NCI-H2081 (cell line): ENCODE data around the gene LMLN.
"Not testable (repeated sequence)": the region's sequence is repeated elsewhere in the genome, so short reads cannot be mapped to it uniquely, and the experiment has no call there.

Source experiments
- DNase-seq, 2 experiments: peaks; one replicate each; lab custom pipeline; 2025; lab: John Stamatoyannopoulos, UW

LMLN gene

DNA sequence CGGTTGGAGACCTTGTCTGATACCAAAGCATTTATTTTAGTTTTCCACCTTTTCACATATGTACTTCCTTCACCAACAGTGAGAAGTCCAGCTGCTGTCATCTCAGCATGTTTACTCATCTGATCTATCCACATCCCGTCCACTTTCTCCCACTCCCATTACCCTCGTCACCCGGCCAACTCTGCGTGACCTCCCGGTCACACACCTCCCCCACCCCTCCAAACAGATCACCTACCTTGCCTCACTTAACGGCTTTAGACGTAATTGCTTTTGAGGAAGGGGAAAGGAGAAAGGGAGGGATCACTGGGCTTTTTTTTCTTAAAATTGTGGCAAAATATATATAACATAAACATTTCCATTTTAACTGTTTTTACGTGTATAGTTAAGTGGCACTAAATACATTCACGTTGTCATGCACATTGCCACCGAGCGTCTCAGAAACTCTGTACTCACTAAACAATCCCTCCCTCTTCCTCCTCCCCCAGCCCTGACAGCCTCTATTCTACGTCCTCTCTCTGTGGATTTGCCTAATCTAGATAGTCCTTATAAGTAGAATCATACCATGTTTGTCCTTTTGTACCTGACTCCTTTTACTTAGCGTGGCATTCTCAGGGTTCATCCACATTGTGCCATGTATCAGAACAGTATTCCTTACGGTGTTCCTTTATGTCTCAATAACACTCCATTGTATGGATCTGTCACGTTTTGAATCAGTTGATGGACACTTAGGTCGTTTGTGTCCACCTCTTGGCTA lies 67.2 kb downstream of the LMLN start:
- DNase-seq, result no peak

DNA sequence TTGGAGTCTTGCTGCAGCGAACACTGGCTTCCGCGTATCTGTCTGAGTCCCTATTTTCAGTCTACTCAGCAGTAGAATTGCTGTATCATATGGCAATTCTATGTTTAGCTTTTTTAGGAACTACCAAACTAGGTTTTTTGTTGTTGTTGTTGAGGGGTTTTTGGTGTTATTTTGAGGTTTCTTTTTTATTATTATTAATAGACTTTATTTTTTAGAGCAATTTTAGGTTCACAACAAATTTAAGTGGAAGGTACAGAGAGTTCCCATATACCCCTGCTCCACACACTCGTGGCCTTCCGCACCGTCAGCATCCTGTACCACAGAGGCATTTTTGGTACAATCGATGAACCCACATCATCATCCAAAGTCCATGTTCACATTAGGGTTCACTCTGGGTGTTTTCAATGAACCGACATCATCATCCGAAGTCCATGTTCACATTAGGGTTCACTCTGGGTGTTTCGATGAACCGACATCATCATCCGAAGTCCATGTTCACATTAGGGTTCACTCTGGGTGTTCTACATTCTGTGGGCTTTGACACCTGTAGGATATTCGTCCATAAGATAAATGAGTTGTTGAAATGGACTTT lies 67.9 kb downstream of the LMLN start:
- no peak for DNase-seq

DNA sequence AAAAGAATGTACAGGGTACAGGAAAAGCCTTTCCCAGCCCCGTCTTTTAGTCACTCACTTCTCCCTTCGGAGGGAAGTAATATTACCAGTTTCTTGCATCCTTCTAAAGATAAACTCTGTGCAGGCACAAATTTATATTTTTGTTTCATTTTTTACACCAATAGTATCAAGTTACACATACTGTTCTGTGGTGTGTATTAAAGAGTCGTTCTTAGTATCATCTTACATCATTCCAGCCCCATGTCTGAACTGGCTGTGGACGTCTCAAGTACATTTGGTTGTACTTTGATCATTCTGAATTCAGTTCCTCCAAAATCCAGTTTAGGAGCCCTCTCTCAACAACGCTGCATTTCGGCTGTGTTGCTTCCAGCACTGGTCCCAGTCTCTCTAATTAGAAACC lies 68.7 kb downstream of the LMLN start:
- no peak for DNase-seq

DNA sequence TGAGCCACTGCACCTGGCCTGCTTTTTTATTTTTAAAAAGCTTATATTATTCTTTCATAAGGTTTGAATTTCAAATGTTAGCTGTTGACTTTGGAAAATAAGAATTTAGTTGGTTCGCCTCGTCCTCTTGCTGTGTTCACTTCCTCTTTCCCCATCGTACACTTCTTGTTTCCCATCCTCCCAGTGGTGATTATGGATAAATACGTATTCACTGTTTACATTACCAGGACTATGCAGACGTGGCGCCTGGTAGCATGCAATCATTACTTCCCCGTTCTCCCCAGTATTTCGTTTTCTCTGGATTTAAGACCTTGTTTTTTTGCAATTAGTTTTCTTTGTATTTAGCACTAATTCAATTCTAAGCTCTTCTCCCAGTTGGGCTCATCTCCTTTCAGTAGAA lies 70.1 kb downstream of the LMLN start:
- peak; percentile 18 to 32 for DNase-seq

DNA sequence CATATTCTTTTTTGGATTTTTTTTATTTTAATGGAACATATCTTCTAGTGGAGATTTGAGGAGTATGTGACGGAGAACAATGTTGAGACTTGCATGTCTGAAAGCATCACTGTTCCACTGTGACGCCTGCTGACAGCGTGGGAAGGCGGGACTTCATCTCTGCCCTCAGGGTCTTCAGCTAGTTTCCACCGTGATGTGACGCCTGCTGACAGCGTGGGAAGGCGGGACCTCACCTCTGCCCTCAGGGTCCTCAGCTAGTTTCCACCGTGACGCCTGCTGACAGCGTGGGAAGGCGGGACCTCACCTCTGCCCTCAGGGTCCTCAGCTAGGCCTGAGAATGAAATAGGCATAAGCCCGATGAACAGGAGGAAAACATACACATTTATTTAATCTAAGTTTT lies 70.7 kb downstream of the LMLN start:
- no peak for DNase-seq

DNA sequence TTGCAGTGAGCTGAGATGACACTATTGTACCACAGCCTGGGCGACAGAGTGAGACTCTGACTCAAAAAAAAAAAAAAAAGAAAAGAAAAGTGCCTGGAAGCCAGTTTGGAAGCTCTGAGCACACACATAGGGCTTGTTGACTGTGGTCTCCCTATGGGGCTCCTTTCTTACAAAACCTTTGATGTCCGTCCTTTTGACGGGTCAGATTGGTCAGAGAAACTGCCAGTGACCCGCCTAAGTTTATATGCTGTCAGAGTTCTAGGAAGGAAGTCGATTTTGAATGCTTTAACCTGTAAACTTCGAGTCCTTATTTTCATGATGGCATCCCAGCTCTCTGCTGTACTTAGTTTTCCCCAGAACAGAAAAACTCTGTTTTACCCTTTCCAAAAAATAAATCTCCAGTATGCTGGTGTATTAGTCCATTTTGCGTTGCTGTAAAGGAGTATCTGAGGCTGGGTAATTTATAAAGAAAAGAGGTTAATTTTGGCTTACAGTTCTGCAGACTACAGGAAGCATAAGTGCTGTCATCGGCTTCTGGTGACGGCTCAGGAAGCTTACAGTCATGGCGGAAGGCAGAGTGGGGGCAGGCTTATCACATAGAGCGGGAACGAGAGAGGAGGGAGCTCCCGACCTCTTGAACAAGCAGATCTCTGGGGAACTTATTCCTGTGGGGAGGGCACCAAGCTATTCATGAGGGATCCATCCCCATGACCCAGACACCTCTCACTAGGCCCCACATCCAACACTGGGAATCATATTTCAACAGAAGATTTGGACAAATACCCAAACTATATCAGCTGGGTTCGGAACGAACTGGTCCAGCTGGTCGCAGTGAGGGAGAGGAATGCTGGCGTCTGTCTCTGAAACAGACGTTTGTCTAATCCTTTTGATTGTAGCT lies 72.3 kb downstream of the LMLN start:
- no peak for DNase-seq

DNA sequence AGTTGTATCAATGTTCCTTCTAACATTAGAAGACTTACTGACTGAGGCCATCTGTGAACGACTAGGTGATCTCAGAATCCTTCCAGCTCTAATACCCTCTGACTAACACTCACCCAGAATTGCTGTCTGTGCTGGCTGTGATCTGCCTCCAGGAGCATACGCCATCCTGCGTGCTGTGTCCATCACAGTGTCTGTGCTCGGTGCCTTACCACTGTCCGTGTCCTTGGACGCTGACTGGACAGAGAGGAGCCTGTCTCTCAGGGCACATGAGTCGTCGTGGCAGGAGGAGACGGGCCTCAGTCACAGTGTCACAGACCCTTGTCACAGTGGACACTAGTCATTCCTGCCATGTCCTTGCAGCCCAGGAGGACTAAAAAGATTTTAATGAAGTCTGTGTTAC lies 83.1 kb downstream of the LMLN start:
- DNase-seq, result no peak

DNA sequence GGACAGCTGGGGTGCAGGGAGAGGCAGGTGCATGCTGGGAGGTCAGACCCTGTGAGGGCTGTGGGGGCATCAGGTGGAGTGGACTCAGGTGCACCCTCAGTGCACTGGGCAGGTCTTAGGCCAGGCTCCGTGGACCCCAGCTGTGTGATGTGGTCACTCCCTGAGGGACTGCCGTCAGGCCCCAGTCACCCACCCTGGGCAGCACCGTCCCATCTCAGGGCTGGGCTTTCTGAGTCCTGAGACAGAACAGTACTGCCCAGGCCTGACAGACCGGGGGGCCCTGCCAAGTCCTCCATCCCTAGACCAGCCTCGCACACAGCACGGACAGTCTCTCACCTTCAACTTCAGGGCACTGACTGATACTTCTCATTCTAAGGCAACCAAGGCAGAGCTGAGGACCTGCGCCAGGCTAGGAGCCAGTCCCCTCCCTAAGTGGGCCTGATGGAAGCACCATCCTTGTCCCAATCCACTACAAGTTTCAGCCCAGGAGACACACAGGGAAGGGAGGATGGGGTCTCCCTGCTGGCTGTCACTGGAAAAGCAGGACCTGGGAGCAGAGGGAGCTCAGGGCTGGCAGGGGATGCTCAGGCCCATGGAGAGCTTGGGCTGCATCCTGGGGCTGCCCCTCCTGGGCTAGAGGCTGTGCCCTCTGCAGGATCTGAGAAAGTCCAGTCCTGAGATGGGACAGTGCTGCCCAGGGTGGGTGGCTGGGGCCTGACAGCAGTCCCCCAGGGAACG lies 86.3 kb downstream of the LMLN start:
- DNase-seq, result no peak

DNA sequence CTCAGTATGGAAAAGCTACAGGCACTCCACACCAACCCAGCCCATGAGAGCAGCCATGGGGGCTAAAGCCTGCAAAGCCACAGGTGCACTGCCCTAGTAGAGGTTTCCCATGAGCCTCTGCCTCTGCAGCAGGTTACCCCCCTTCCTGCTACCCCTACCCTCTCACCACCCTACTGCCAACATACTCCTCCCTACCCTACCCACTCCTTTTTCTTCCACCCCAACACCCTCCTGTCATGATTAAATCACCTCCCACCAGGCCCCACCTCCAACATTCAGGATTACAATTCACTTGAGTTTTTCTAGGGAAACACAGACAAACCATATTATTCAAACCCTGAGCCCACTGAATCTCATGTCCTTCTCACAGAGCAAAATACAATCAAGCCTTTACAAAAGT lies 88.4 kb downstream of the LMLN start:
- no peak for DNase-seq

DNA sequence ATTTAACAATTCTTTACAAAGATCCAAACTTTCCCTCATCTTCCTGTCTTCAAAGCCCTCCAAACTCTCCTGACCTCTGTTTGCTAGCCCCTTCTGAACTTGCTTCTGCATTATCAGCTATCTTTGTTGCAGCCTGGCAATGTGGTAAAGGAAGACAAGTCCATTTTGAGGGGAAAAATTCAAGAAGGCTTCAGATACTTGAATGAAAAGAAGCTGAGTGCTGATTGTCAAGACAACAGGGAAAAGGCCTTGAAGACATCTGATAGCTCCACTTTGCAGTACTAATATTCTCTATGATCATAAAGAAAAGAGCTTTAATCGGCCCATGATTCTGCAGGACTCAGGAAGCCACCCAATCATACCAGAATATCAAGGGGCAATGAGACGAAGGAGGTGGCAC lies 91.8 kb downstream of the LMLN start:
- no peak for DNase-seq

DNA sequence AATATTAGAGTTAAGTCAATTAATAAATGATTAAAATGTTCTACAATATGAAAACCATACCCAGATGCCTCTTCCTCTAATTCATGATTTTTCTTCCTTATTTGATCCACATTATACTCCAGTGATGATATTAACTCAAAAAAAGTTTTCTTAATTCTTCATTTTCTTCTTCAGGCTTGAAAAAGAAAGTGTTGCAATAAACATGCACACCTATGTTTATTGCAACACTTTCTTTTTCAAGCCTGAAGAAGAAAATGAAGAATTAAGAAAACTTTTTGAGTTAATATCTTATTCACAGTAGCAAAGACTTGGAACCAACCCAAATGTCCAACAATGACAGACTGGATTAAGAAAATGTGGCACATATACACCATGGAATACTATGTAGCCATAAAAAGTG lies 93.4 kb downstream of the LMLN start:
- DNase-seq, result not testable (repeated sequence)

DNA sequence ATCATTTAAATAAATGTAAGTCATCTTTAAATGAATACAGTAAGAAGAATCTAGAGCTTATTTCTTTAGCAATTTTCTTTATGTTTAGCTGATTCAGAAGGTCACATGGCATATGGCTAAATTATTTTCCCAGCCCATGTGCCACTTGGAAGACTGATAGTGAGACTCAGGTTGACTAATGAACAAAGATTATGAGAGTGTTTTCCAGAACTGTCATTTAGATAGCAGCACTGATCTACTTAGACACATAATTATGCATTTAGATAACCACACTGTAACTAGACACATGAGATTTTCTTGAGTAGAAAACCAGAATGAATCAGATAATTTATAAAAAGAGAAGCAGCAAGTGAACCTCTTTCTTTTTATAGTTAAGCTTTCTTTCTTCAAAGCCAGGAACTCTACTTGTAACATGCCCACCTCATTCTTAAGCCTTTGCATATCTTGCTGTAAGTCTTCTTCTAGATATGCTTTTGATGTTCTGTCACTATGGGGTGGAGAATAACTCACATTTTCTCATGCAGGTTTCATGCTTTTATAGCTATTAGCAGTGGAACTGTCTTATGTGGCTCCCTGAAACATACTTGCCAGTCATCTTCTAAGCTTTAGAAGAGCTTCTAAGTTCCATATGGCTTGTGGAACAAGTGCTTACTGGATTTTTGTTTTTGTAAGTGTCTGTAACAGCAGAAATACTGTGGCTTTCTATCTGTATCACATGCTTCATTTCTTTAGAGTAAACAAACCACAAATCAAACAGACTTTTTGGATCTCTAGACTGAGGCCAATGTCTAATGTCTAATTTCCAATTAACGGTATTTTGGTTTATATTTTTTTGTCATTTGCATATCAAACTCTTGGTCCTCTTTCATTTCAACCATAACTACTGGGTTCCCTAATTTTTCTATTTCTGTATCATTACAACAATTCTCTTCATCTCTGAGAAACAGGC lies 101.4 kb downstream of the LMLN start:
- no peak for DNase-seq

DNA sequence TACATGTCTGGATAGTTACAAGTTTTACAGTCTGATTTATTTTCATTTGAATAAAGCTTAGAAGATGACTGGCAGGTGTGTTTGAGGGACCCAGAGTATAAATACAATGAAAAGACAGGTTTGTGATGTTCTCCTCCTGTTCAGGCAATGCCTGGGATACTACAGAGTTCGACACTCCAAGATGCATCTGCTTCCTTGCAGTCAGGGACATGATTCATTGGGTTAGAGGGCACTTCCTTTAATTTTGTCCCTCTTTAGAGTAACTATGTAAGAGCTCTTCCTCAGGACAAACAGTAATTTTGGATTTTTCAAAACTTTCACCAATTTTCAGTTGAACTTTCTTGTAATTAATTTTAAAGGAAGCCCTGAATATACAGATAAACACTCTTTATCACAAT lies 102.0 kb downstream of the LMLN start:
- DNase-seq, result no peak

DNA sequence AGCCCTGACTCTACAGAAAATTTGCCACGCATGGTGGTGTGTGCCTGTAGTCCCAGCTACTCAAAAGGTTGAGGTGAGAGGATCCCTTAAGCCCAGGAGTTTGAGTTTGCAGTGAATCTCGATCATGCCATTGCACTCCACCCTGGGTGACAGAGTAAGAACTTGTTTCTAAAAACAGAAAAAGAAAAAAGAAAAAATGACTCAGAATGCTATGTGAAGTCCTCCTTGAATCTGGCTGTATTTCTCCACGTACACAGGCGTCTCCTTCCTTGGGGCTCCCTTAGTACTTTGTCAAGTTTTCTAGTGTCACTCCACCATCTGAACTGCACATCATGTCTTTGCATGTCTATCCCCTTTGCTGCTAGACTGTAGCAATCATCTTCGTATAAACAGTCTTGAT lies 104.4 kb downstream of the LMLN start:
- DNase-seq, result no peak

DNA sequence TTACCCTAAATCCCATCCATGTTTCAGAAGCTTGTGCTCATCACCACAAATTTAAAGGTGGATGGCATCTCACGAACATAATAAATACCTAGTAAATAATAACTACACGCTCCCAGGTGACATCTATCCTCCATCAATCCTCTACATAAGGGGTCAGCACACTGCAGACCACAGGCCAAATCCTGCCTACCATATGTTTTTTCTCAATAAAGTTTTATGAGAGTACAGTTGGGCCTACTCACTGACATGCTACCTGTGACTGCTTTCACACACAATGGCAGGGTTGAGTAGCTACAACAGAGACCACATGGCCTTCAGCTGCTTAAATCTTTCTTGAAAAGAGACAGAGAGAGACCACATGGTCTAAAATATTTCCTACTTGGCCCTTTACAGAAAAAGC lies 105.9 kb downstream of the LMLN start:
- DNase-seq, result no peak

DNA sequence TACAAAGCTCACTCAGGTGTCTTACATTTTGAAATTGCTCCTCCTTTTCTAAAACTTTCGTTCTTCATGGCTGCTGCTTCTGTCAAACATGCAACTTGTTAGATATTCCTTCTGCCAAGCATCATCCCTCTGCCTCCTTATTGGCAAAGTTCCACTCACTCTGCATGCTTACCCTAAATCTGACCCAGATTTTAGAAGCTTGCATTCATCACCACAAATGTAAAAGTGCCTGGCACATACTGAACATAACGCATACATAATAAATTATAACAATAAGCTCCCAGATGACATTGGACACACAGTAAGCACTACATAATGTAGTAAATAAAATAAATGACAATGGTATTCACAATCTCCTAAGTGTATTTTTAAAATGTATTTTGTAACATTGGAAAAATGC lies 107.4 kb downstream of the LMLN start:
- no peak for DNase-seq

DNA sequence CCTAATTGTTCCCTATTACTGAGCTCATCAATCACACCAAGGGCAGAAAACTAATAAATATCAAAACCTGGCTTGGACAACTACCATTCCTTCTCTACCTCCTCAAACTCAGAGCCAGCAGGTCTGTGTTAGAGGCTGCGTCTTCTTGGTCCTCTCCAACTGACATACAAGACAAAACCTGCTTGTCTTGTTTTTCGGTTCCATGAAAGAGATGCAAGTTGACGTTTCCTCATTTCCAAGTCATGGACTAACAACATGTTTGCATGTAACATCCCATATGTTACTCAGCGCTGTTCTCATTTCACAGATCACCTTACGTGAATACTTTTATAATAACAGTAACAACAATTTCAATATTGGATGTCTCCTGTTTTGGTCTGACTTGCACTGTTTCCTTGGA lies 110.9 kb downstream of the LMLN start:
- DNase-seq, result no peak

DNA sequence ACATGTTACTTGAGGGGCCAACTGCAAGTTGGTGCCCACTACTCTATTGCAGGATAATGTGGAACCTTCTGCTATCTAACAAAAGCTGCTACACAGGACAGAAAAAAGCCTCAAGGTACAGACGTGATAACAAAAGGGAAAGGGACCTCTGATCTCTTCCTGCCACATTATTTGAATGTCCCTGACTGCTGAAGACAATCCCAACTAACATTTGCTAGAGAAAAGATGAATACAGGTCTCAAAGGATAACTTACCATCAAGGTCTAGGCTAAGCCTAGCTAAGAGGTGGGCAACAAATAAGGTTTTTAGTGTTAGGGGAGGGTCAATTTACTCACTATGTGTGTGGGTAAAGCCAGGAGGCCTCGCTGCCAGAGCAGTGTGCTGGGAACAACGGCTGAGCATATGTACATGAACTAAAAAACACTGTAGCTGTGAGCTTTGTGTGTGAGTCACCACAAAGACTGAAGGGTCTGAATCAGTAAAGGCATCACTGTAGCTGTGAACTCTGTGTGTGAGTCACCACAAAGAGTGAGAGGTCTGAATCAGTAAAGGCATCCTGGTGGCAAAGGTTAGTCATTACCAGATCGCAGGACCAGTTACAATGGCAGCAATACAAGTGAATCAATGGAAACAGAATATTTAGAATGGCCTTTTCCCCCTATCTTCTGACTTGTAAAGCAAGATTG lies 111.7 kb downstream of the LMLN start:
- no peak for DNase-seq

DNA sequence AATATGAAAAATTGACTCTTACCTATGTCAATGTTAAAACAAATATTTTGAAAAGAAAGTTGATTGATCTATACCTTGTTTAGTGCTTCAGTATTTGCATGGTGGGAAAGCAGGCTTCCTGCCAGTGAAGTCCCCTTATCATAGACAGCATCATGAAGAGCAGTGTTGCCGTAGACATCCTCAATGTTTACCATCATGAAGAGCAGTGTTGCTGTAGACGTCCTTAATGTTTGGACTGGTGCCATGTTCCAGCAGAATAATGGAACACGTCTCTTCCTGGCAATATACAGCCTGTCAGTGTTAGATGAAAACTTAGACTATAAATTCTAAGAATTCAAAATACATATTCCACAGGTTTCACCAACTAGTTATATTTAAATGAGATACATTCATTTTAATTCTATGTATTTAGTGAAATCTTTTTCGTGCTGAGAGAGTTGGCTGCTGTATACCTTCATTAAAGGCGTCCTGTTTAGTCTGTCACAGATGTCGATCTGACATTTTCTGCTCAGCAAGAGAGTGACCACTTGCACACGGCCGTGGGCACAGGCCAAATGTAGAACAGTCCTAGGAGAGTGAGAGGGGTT lies 116.8 kb downstream of the LMLN start:
- no peak for DNase-seq
